Measurements from ENCODE around the gene FOXK1. TPM values are rescaled to one million over a fixed set of nuclear protein-coding genes. Genes with fewer than 3 reads are reported as not detected.

Gene FOXK1
- total and polyA plus RNA-seq, 9 of the 15 experiments (the other 6 are each of a cell fraction or from before 2014, with no cell fraction given) = 0.32 to 45.5 (median 8.1) TPM

- TF ChIP-seq, protein P1, sequence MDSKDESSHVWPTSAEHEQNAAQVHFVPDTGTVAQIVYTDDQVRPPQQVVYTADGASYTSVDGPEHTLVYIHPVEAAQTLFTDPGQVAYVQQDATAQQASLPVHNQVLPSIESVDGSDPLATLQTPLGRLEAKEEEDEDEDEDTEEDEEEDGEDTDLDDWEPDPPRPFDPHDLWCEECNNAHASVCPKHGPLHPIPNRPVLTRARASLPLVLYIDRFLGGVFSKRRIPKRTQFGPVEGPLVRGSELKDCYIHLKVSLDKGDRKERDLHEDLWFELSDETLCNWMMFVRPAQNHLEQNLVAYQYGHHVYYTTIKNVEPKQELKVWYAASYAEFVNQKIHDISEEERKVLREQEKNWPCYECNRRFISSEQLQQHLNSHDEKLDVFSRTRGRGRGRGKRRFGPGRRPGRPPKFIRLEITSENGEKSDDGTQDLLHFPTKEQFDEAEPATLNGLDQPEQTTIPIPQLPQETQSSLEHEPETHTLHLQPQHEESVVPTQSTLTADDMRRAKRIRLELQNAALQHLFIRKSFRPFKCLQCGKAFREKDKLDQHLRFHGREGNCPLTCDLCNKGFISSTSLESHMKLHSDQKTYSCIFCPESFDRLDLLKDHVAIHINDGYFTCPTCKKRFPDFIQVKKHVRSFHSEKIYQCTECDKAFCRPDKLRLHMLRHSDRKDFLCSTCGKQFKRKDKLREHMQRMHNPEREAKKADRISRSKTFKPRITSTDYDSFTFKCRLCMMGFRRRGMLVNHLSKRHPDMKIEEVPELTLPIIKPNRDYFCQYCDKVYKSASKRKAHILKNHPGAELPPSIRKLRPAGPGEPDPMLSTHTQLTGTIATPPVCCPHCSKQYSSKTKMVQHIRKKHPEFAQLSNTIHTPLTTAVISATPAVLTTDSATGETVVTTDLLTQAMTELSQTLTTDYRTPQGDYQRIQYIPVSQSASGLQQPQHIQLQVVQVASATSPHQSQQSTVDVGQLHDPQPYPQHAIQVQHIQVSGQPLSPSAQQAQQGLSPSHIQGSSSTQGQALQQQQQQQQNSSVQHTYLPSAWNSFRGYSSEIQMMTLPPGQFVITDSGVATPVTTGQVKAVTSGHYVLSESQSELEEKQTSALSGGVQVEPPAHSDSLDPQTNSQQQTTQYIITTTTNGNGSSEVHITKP (IDR thresholded peaks at IDR 0.05; ENCODE audit: partially characterized antibody) = no peak
- TF ChIP-seq TEAD1 (CRISPR knock-in tag; IDR thresholded peaks at IDR 0.05) (no peak), ZNF589 (CRISPR knock-in tag; IDR thresholded peaks at IDR 0.05; ENCODE audit: low read depth) (no peak), USF2 (CRISPR knock-in tag; IDR thresholded peaks at IDR 0.05) (no peak), ARNT (IDR thresholded peaks at IDR 0.05) (no peak), CBX3 (IDR thresholded peaks at IDR 0.05; ENCODE audit: borderline replicate concordance in 1 of 2, low read length in 2 of 2) (0 out of 3 replicates have a peak, but pooled peaks of 1 of the 2 experiments have one; percentile 21), MAFK (IDR thresholded peaks at IDR 0.05; ENCODE audit: low read length) (no peak), GABPB2 (CRISPR knock-in tag; conservative IDR thresholded peaks at IDR 0.05) (no peak), TRIM28 (IDR thresholded peaks at IDR 0.05) (no peak), FOXP1 (CRISPR knock-in tag; IDR thresholded peaks at IDR 0.05) (no peak), TBL1XR1 (IDR thresholded peaks at IDR 0.05; ENCODE audit: low read length in 2 of 2) (no peak), YBX1 (IDR thresholded peaks at IDR 0.05) (no peak), SAP30 (IDR thresholded peaks at IDR 0.05; ENCODE audit: borderline replicate concordance, insufficient read depth, low read depth, low read length, poor library complexity, severe bottlenecking) (no peak), POLR3G (IDR thresholded peaks at IDR 0.05; ENCODE audit: extremely low read depth, insufficient read length, insufficient replicate concordance) (no peak), OTX1 (CRISPR knock-in tag; IDR thresholded peaks at IDR 0.05) (no peak), BCOR (IDR thresholded peaks at IDR 0.05) (peak; percentile 63; the same call in 1 of the 2 replicates), SMARCA5 (IDR thresholded peaks at IDR 0.05) (peak; percentile 23; the same call in 1 of the 2 replicates), ZNF707 (CRISPR knock-in tag; conservative IDR thresholded peaks at IDR 0.05) (no peak), POLR2H (tag; IDR thresholded peaks at IDR 0.05; ENCODE audit: low read depth) (no peak; the same call in none of the 2 replicates)
- TF ChIP-seq, protein P2, sequence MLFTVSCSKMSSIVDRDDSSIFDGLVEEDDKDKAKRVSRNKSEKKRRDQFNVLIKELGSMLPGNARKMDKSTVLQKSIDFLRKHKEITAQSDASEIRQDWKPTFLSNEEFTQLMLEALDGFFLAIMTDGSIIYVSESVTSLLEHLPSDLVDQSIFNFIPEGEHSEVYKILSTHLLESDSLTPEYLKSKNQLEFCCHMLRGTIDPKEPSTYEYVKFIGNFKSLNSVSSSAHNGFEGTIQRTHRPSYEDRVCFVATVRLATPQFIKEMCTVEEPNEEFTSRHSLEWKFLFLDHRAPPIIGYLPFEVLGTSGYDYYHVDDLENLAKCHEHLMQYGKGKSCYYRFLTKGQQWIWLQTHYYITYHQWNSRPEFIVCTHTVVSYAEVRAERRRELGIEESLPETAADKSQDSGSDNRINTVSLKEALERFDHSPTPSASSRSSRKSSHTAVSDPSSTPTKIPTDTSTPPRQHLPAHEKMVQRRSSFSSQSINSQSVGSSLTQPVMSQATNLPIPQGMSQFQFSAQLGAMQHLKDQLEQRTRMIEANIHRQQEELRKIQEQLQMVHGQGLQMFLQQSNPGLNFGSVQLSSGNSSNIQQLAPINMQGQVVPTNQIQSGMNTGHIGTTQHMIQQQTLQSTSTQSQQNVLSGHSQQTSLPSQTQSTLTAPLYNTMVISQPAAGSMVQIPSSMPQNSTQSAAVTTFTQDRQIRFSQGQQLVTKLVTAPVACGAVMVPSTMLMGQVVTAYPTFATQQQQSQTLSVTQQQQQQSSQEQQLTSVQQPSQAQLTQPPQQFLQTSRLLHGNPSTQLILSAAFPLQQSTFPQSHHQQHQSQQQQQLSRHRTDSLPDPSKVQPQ (CRISPR knock-in tag; IDR thresholded peaks at IDR 0.05; ENCODE audit: borderline replicate concordance) = no peak
These were observed 39.5 kb upstream of the FOXK1 start (continued) for GRCh38 chr7:4642468-4643203.

Measured in K562 (cell line).